Measurements from ENCODE around the gene PMP22. TPM values are rescaled to one million over a fixed set of nuclear protein-coding genes. Genes with fewer than 3 reads are reported as not detected.

The PMP22 gene
- total and polyA plus RNA-seq, 2 of the 13 experiments (the other 11 are each of a cell fraction or from before 2014, with no cell fraction given), result 5.7 to 6.2 TPM

GRCh38 chr17:15247891-15248529 is 17.1 kb downstream of the PMP22 start (continued):
- TF ChIP-seq, protein P1, sequence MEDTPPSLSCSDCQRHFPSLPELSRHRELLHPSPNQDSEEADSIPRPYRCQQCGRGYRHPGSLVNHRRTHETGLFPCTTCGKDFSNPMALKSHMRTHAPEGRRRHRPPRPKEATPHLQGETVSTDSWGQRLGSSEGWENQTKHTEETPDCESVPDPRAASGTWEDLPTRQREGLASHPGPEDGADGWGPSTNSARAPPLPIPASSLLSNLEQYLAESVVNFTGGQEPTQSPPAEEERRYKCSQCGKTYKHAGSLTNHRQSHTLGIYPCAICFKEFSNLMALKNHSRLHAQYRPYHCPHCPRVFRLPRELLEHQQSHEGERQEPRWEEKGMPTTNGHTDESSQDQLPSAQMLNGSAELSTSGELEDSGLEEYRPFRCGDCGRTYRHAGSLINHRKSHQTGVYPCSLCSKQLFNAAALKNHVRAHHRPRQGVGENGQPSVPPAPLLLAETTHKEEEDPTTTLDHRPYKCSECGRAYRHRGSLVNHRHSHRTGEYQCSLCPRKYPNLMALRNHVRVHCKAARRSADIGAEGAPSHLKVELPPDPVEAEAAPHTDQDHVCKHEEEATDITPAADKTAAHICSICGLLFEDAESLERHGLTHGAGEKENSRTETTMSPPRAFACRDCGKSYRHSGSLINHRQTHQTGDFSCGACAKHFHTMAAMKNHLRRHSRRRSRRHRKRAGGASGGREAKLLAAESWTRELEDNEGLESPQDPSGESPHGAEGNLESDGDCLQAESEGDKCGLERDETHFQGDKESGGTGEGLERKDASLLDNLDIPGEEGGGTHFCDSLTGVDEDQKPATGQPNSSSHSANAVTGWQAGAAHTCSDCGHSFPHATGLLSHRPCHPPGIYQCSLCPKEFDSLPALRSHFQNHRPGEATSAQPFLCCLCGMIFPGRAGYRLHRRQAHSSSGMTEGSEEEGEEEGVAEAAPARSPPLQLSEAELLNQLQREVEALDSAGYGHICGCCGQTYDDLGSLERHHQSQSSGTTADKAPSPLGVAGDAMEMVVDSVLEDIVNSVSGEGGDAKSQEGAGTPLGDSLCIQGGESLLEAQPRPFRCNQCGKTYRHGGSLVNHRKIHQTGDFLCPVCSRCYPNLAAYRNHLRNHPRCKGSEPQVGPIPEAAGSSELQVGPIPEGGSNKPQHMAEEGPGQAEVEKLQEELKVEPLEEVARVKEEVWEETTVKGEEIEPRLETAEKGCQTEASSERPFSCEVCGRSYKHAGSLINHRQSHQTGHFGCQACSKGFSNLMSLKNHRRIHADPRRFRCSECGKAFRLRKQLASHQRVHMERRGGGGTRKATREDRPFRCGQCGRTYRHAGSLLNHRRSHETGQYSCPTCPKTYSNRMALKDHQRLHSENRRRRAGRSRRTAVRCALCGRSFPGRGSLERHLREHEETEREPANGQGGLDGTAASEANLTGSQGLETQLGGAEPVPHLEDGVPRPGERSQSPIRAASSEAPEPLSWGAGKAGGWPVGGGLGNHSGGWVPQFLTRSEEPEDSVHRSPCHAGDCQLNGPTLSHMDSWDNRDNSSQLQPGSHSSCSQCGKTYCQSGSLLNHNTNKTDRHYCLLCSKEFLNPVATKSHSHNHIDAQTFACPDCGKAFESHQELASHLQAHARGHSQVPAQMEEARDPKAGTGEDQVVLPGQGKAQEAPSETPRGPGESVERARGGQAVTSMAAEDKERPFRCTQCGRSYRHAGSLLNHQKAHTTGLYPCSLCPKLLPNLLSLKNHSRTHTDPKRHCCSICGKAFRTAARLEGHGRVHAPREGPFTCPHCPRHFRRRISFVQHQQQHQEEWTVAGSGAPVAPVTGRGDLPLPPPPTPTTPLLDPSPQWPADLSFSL (CRISPR knock-in tag; IDR thresholded peaks at IDR 0.05), result no peak
- TF ChIP-seq PHF5A (CRISPR knock-in tag; IDR thresholded peaks at IDR 0.05; ENCODE audit: low read depth, unreplicated experiment), result no peak
- TF ChIP-seq KLF6 (CRISPR knock-in tag; IDR thresholded peaks at IDR 0.05), result no peak

GRCh38 chr17:15245054-15245453 is 20.1 kb downstream of the PMP22 start:
- in situ Hi-C loops (cut with HindIII; ENCODE audit: extremely low pct_ligation_motif_present, low pct_unique_long_range_greater_than_20kb), result no loop called here
- no peak overlapping the region for H3K4me2 ChIP-seq (ENCODE audit: low read depth, low read length)
- CTCF ChIA-PET (ENCODE audit: low intra/inter-chr PET ratio, low total read pairs), result no interaction called here
- POLR2A ChIA-PET, result no interaction called here
- BruUV-seq (replicated peaks), result no TSS peak
- H3K9ac ChIP-seq (ENCODE audit: insufficient read depth, low read depth, low read length), result no peak overlapping the region
- H3K4me1 ChIP-seq (ENCODE audit: insufficient read depth, low read length), result peaks cover 19% of the 10 kb centered on the region
- no peak; the same call in 2 of the 3 replicates for ATAC-seq
- no peaks in the 10 kb centered on the region for H3K36me3 ChIP-seq (replicated peaks in 1 of 2; ENCODE audit: control insufficient read depth in 1 of 2, insufficient read depth in 2 of 2, low read length in 2 of 2)
- 65% methylated on average over 5 of the region's 5 CpGs for WGBS (ENCODE audit: low lambda C conversion rate)
- no peaks in the 10 kb centered on the region for H4K20me1 ChIP-seq (ENCODE audit: insufficient read depth, low read length)
- H3K79me2 ChIP-seq (ENCODE audit: insufficient read depth, low read length), result no peaks in the 10 kb centered on the region
- TF ChIP-seq ZNF260 (CRISPR knock-in tag; IDR thresholded peaks at IDR 0.05; ENCODE audit: borderline replicate concordance, low read depth), result no peak
- TF ChIP-seq, protein P2, sequence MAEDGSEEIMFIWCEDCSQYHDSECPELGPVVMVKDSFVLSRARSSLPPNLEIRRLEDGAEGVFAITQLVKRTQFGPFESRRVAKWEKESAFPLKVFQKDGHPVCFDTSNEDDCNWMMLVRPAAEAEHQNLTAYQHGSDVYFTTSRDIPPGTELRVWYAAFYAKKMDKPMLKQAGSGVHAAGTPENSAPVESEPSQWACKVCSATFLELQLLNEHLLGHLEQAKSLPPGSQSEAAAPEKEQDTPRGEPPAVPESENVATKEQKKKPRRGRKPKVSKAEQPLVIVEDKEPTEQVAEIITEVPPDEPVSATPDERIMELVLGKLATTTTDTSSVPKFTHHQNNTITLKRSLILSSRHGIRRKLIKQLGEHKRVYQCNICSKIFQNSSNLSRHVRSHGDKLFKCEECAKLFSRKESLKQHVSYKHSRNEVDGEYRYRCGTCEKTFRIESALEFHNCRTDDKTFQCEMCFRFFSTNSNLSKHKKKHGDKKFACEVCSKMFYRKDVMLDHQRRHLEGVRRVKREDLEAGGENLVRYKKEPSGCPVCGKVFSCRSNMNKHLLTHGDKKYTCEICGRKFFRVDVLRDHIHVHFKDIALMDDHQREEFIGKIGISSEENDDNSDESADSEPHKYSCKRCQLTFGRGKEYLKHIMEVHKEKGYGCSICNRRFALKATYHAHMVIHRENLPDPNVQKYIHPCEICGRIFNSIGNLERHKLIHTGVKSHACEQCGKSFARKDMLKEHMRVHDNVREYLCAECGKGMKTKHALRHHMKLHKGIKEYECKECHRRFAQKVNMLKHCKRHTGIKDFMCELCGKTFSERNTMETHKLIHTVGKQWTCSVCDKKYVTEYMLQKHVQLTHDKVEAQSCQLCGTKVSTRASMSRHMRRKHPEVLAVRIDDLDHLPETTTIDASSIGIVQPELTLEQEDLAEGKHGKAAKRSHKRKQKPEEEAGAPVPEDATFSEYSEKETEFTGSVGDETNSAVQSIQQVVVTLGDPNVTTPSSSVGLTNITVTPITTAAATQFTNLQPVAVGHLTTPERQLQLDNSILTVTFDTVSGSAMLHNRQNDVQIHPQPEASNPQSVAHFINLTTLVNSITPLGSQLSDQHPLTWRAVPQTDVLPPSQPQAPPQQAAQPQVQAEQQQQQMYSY (CRISPR knock-in tag; IDR thresholded peaks at IDR 0.05), result peak; percentile 61; the same call in 1 of the 2 replicates
- no peaks in the 10 kb centered on the region for H3K27me3 ChIP-seq (ENCODE audit: control insufficient read depth in 1 of 2, insufficient read depth in 2 of 2, low read length in 2 of 2)
- no peak overlapping the region for H2AFZ ChIP-seq (ENCODE audit: low read length)
- no peak overlapping the region for H3K27ac ChIP-seq (ENCODE audit: extremely low read length, insufficient read depth, low read length)
- DNase-seq (ENCODE audit: low spot score), result no peak
- H3K9me3 ChIP-seq (ENCODE audit: low read length), result no peaks in the 10 kb centered on the region
- no peak overlapping the region for H3K4me3 ChIP-seq (replicated peaks in 1 of 3; ENCODE audit: insufficient read depth in 1 of 3, low read depth in 2 of 3, low read length in 3 of 3)
- no peak for FAIRE-seq
- intact Hi-C loops (cut with micrococcal nuclease; ENCODE audit: unreplicated experiment), result no loop called here

Measured in HepG2 (cell line).